ENCODE measurements around the gene MVB12B.

The MVB12B gene

GRCh38 chr9:126470241-126470993 lies 143.8 kb downstream of the MVB12B start:
- no peak overlapping the region for H3K4me3 ChIP-seq (ENCODE audit: insufficient read depth, low read length, poor library complexity, severe bottlenecking)
- no peaks in the 10 kb centered on the region for H3K9me3 ChIP-seq (ENCODE audit: insufficient read depth, low read length)
- no peaks in the 10 kb centered on the region for H4K20me1 ChIP-seq (ENCODE audit: low read depth, low read length)
- no peaks in the 10 kb centered on the region for H3K79me2 ChIP-seq (ENCODE audit: insufficient read depth, low read length)
- peak overlapping the region; percentile 39 for H3K4me2 ChIP-seq (ENCODE audit: low read depth, low read length, poor library complexity, severe bottlenecking)
- H2AFZ ChIP-seq (ENCODE audit: low read depth, low read length, severe bottlenecking), result no peak overlapping the region
- H3K27ac ChIP-seq (ENCODE audit: low read depth, low read length), result peak overlapping the region; percentile 26; the same call in 1 of the 2 replicates
- TF ChIP-seq CTCF (IDR thresholded peaks at IDR 0.05; ENCODE audit: insufficient read depth, low read length, poor library complexity, severe bottlenecking) (no peak), EZH2phosphoT487 (conservative IDR thresholded peaks at IDR 0.05; ENCODE audit: low read length) (no peak)
- H3K9me2 ChIP-seq (replicated peaks; ENCODE audit: insufficient read depth, low read length), result no peaks in the 10 kb centered on the region
- no peak overlapping the region for H3K9ac ChIP-seq (ENCODE audit: low read length)
- H3K36me3 ChIP-seq (ENCODE audit: low read length), result no peaks in the 10 kb centered on the region
- no peaks in the 10 kb centered on the region for H3F3A ChIP-seq (ENCODE audit: insufficient read depth)
- H3K27me3 ChIP-seq (ENCODE audit: low read length), result no peaks in the 10 kb centered on the region

GRCh38 chr9:126471084-126471624 lies 144.5 kb downstream of the MVB12B start:
- Histone ChIP-seq H2AFZ (ENCODE audit: low read depth, low read length, severe bottlenecking) (no peak overlapping the region), H4K20me1 (ENCODE audit: low read depth, low read length) (no peaks in the 10 kb centered on the region), H3F3A (ENCODE audit: insufficient read depth) (no peaks in the 10 kb centered on the region), H3K9ac (ENCODE audit: low read length) (no peak overlapping the region), H3K27ac (ENCODE audit: low read depth, low read length) (0 out of 2 replicates have a peak overlapping the region, but pooled peaks have one; percentile 26), H3K36me3 (ENCODE audit: low read length) (no peaks in the 10 kb centered on the region), H3K9me3 (ENCODE audit: insufficient read depth, low read length) (no peaks in the 10 kb centered on the region), H3K4me2 (ENCODE audit: low read depth, low read length, poor library complexity, severe bottlenecking) (peak overlapping the region; percentile 39), H3K4me3 (ENCODE audit: insufficient read depth, low read length, poor library complexity, severe bottlenecking) (no peak overlapping the region), H3K27me3 (ENCODE audit: low read length) (no peaks in the 10 kb centered on the region), H3K79me2 (ENCODE audit: insufficient read depth, low read length) (no peaks in the 10 kb centered on the region), H3K9me2 (replicated peaks; ENCODE audit: insufficient read depth, low read length) (no peaks in the 10 kb centered on the region)
- TF ChIP-seq CTCF (IDR thresholded peaks at IDR 0.05; ENCODE audit: insufficient read depth, low read length, poor library complexity, severe bottlenecking), result no peak
- no peak for TF ChIP-seq EZH2phosphoT487 (conservative IDR thresholded peaks at IDR 0.05; ENCODE audit: low read length)

GRCh38 chr9:126472198-126472947 lies 145.7 kb downstream of the MVB12B start:
- H3K4me2 ChIP-seq (ENCODE audit: low read depth, low read length, poor library complexity, severe bottlenecking), result no peak overlapping the region

More at GRCh38 chr9:126472198-126472947, 145.7 kb downstream of the MVB12B start:
- H3K27me3 ChIP-seq (ENCODE audit: low read length), result no peaks in the 10 kb centered on the region
- H3K9me3 ChIP-seq (ENCODE audit: insufficient read depth, low read length), result no peaks in the 10 kb centered on the region
- no peaks in the 10 kb centered on the region for H3K79me2 ChIP-seq (ENCODE audit: insufficient read depth, low read length)
- H3K36me3 ChIP-seq (ENCODE audit: low read length), result no peaks in the 10 kb centered on the region
- H3K9ac ChIP-seq (ENCODE audit: low read length), result no peak overlapping the region
- H4K20me1 ChIP-seq (ENCODE audit: low read depth, low read length), result no peaks in the 10 kb centered on the region
- no peak overlapping the region for H3K4me3 ChIP-seq (ENCODE audit: insufficient read depth, low read length, poor library complexity, severe bottlenecking)
- no peaks in the 10 kb centered on the region for H3F3A ChIP-seq (ENCODE audit: insufficient read depth)
- no peaks in the 10 kb centered on the region for H3K9me2 ChIP-seq (replicated peaks; ENCODE audit: insufficient read depth, low read length)
- H2AFZ ChIP-seq (ENCODE audit: low read depth, low read length, severe bottlenecking), result no peak overlapping the region
- no peak overlapping the region for H3K27ac ChIP-seq (ENCODE audit: low read depth, low read length)
- no peak for TF ChIP-seq EZH2phosphoT487 (conservative IDR thresholded peaks at IDR 0.05; ENCODE audit: low read length)
- TF ChIP-seq CTCF (IDR thresholded peaks at IDR 0.05; ENCODE audit: insufficient read depth, low read length, poor library complexity, severe bottlenecking), result no peak

Data from SU-DHL-6 (cell line).